Central memory CD8-positive, alpha-beta T cell (primary cell): ENCODE measurements around the gene UBE2Q2.
A peak's percentile ranks its signal among the peaks of the same experiment; 100 is the strongest.
"Not testable (repeated sequence)": the region's sequence is repeated elsewhere in the genome, so short reads cannot be mapped to it uniquely, and the experiment has no call there.

ENCODE experiments used
- ATAC-seq: fragments of 150-1000 bp; cut with Tn5 transposase; replicated peaks from 2 replicates; pipeline ENCODE4 v1.10.0; 2022; ENCODE audit warnings: mild to moderate bottlenecking, moderate FRiP score, moderate number of reproducible peaks; ENCODE audit not compliant: poor library complexity, severe bottlenecking; ENCODE audit errors: extremely low read depth
- DNase-seq, 2 donors: peaks; one replicate each; pipeline ENCODE4 v3.0.0; 2021; ENCODE audit warnings: low spot score in 2 of 2
- H3K27ac Mint-ChIP-seq: one replicate; pipeline ENCODE4 v1.8.0; 2022; ENCODE audit warnings: low read depth, mild to moderate bottlenecking, moderate library complexity, mixed read lengths
- H3K27me3 Mint-ChIP-seq: one replicate; pipeline ENCODE4 v1.8.0; 2022; ENCODE audit warnings: mixed read lengths
- H3K36me3 Mint-ChIP-seq: one replicate; pipeline ENCODE4 v1.8.0; 2022; ENCODE audit warnings: mild to moderate bottlenecking, moderate library complexity, mixed read lengths; ENCODE audit not compliant: insufficient read depth
- H3K4me1 Mint-ChIP-seq: one replicate; pipeline ENCODE4 v1.8.0; 2022; ENCODE audit warnings: mixed read lengths
- H3K4me3 Mint-ChIP-seq: one replicate; pipeline ENCODE4 v1.8.0; 2022; ENCODE audit warnings: mild to moderate bottlenecking, moderate library complexity, mixed read lengths
- H3K9me3 Mint-ChIP-seq: one replicate; pipeline ENCODE4 v1.8.0; 2022; ENCODE audit warnings: mixed read lengths

UBE2Q2 gene

DNA sequence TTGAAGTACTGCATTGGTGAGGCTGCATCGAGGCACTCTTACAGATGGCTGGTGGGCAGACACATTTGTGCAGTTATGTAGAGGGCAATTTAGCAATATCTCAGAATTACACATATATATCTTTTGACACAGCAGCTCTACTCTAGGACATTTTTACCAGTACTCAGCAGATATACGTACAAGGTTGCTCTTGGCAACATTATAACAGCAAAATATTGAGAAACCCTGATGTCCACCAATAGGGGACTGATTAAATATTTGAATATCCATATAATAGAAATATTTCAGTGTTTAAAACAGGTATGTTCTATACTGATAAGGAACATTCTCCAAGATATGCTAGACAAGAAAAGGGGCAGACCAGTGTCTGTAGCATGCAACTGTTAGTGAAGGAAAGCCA lies 52.5 kb downstream of the UBE2Q2 start:
- peaks cover 16% of the 10 kb centered on the region for H3K36me3 Mint-ChIP-seq
- no peak overlapping the region for H3K4me3 Mint-ChIP-seq
- no peaks in the 10 kb centered on the region for H3K4me1 Mint-ChIP-seq
- peak overlapping the region; percentile 1 for H3K27ac Mint-ChIP-seq
- no peaks in the 10 kb centered on the region for H3K9me3 Mint-ChIP-seq
- DNase-seq (no peak), ATAC-seq (no peak)
- H3K27me3 Mint-ChIP-seq = no peaks in the 10 kb centered on the region

DNA sequence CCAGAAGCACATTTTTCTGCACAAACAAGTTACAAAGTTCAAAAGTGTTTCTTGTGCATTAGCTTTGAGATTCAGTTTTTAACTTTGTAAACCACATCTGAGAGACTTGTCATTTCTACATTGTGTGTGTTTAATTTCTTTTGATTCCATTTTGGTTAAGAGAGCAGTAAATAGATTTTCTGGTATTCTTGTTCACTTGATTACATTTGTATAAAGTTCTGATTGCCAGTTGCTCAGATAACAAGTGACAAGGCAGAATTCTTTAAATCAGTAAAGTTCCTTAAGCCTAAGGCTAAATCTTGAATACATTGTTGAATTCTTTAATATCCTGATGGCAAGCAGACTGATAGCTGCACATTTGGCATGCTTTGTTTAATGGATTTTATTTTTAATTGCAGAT lies 57.3 kb downstream of the UBE2Q2 start:
- Mint-ChIP-seq H3K4me1 (peaks cover 20% of the 10 kb centered on the region), H3K27ac (no peak overlapping the region), H3K9me3 (no peaks in the 10 kb centered on the region), H3K27me3 (no peaks in the 10 kb centered on the region), H3K4me3 (no peak overlapping the region), H3K36me3 (peaks cover 22% of the 10 kb centered on the region)
- ATAC-seq (no peak), DNase-seq (no peak)

DNA sequence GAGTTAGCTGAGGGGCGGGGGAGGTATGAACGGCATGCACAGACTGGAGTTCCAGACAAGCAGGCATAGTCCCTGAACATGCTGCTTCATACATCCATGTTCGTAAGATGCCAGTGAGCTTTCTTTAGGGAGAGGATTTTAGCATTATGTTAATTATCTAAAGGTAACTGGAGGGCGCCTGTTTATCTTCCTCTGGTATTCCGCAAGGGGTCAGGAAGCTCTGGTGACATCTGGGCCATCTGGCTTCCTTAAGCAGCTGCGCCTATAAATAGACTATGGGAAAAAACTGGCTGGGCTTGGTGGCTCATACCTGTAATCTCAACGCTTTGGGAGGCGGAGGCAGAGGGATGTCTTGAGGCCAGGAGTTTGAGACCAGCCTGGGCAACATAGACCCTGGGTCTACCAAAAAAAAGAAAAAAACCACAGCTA lies 58.9 kb downstream of the UBE2Q2 start:
- Mint-ChIP-seq H3K27ac (peak overlapping the region; percentile 78), H3K4me3 (peak overlapping the region; percentile 92)
- no peak for ATAC-seq

DNA sequence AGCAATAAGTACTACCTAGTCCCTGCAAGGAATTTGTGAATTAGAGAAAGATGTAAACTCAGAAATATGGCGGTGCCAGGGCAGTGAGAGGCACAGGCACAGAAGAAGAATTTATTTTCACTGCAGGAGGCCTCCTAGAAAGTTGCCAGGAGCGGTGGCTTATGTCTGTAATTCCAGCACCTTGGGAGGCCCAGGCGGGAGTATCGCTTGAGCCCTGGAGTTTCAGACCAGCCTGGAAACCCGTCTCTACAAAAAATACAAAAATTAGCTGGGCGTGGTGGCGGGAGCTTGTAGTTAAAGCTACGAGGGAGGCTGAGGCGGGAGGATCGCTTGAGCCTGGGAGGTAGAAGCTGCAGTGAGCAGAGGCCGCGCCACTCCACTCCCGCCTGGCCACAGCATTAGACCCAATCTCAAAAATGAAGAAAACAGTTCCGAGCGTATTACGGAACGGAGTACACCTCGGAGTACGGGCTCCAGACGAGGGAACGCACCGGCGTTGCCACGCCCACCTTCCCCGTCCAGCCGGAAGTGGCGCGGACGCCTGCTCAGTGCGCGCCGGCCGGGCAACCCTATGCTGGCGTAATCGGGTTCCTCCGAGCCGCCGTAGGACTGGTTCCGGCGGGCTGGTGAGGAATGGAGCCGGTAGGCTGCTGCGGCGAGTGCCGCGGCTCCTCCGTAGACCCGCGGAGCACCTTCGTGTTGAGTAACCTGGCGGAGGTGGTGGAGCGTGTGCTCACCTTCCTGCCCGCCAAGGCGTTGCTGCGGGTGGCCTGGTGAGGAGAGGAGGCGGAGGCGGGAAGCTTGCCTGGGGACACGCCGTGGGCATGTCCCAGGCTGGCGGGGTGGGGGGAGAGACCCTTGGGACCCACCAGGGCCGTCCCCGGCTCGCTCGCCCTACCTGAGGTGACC lies 60.3 kb downstream of the UBE2Q2 start, which contains the start of gene FBXO22:
Gene FBXO22 (plus strand): TSS at position 548 of the 909 bp plus-strand sequence. CDS start 86 bp downstream, at position 634.
- peaks cover 26% of the 10 kb centered on the region for H3K4me1 Mint-ChIP-seq
- H3K36me3 Mint-ChIP-seq = peaks cover 19% of the 10 kb centered on the region
- DNase-seq (peak; percentile 80 to 83), ATAC-seq (peak; percentile 94)
- H3K27me3 Mint-ChIP-seq = no peaks in the 10 kb centered on the region
- H3K4me3 Mint-ChIP-seq = peak within 1 kb of the TSS; percentile 92
- H3K27ac Mint-ChIP-seq = peak within 1 kb of the TSS; percentile 91
- H3K9me3 Mint-ChIP-seq = no peaks in the 10 kb centered on the region

More for the DNA sequence above, 58.9 kb downstream of the UBE2Q2 start:
- Mint-ChIP-seq H3K36me3 (peaks cover 21% of the 10 kb centered on the region), H3K27me3 (no peaks in the 10 kb centered on the region), H3K9me3 (no peaks in the 10 kb centered on the region), H3K4me1 (peaks cover 26% of the 10 kb centered on the region)
- no peak for DNase-seq

DNA sequence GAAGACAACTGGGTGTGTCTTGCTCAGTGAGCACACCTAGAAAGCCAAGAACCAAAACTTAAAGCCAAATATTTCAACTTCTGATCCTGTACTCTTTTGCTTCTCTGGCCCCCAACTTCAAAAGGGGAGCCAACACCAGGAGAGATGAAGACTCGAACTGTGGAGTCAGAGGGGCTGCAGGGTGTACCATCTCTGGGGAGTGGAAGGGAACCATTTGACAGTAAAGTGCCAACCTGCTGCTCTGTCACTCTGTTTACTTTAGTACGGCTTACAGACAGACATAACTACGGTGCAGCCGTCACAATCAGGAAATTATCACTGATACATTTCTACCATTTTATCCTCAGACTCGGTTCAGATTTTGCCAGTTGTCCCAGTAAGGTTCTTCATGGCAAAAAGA lies 62.0 kb downstream of the UBE2Q2 start:
- Mint-ChIP-seq H3K4me1 (peaks cover 32% of the 10 kb centered on the region), H3K36me3 (peaks cover 22% of the 10 kb centered on the region), H3K4me3 (peak overlapping the region; percentile 92), H3K27me3 (no peaks in the 10 kb centered on the region), H3K27ac (peak overlapping the region; percentile 91), H3K9me3 (no peaks in the 10 kb centered on the region)
- ATAC-seq = no peak
- no peak for DNase-seq

DNA sequence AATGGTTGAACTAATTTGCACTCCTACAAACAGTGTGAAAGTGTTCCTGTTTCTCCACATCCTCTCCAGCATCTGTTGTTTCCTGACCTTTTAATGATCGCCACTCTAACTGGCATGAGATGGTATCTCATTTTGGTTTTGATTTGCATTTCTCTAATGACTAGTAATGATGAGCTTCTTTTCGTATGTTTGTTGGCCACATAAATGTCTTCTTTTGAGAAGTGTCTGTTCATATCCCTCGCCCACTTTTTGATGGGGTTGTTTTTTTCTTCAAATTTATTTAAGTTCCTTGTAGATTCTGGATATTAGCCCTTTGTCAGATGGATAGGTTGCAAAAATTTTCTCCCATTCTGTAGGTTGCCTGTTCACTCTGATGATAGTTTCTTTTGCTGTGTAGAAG lies 67.1 kb downstream of the UBE2Q2 start:
- not testable (repeated sequence) for ATAC-seq, H3K9me3 Mint-ChIP-seq
- H3K36me3 Mint-ChIP-seq = peaks cover 29% of the 10 kb centered on the region

DNA sequence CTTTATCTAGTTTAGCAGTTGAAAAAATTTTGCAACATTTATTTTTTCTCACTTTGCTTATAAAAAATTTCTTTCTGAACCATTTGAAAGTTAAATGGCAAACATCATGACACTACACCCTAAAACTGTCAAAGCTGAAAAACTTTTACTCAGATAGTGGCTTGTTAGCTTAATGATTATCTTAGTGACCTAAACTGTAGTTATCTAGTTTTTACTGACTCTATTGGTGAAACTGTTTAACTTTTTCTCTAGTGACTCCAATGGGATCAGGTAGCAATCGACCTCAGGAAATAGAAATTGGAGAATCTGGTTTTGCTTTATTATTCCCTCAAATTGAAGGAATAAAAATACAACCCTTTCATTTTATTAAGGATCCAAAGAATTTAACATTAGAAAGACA lies 73.7 kb downstream of the UBE2Q2 start:
- Mint-ChIP-seq H3K36me3 (peaks cover 42% of the 10 kb centered on the region), H3K4me3 (no peak overlapping the region), H3K4me1 (peaks cover 18% of the 10 kb centered on the region), H3K9me3 (no peaks in the 10 kb centered on the region), H3K27ac (no peak overlapping the region), H3K27me3 (no peaks in the 10 kb centered on the region)
- no peak for ATAC-seq
- no peak for DNase-seq

More for the DNA sequence above, 67.1 kb downstream of the UBE2Q2 start:
- not testable (repeated sequence) for H3K27me3 Mint-ChIP-seq, H3K27ac Mint-ChIP-seq, H3K4me3 Mint-ChIP-seq, DNase-seq
- peaks cover 50% of the 10 kb centered on the region for H3K4me1 Mint-ChIP-seq

DNA sequence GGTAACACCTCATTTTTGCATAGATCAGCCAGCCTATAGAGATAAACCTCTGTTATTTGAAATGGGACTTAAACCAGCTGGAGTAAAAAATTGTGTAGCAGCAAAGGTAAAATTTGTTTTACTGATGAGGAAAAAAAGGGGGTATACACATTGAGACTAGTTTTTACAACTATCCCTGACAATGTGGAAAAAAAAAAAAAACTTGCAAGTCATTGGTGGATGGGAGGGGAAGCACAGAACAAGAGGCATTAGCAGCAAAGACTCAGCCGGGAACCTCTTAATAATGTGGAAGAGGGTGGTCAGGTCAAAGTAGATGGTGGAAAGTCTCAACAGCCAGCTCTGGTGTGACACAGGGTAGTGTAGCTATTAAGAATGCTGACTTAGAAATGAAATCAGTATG lies 74.9 kb downstream of the UBE2Q2 start:
- H3K9me3 Mint-ChIP-seq = no peaks in the 10 kb centered on the region
- no peak overlapping the region for H3K27ac Mint-ChIP-seq
- peaks cover 16% of the 10 kb centered on the region for H3K4me1 Mint-ChIP-seq
- H3K4me3 Mint-ChIP-seq = no peak overlapping the region
- peaks cover 36% of the 10 kb centered on the region for H3K36me3 Mint-ChIP-seq
- H3K27me3 Mint-ChIP-seq = no peaks in the 10 kb centered on the region
- no peak for DNase-seq
- no peak for ATAC-seq

DNA sequence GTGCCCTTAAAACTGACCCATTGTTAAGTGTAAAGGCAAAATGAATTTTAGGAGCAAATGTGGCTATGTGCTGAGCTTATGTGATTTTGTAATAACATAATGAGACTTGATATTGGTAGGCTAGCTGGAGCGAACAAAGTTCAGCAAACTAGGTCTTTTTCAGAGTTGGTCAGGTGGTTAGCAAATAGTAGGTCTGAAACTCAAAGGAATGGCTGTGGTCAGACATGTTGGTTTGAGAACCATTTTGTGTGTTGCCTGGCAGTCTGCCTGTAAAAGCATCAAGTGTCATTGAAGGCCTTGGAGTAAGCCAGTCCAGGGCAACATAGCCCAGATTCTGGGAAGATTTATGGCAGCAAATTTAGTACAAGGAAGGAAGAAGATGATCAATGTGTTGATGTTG lies 76.8 kb downstream of the UBE2Q2 start:
- H3K9me3 Mint-ChIP-seq = no peaks in the 10 kb centered on the region
- H3K27ac Mint-ChIP-seq = no peak overlapping the region
- no peak overlapping the region for H3K4me3 Mint-ChIP-seq
- H3K4me1 Mint-ChIP-seq = peaks cover 23% of the 10 kb centered on the region
- DNase-seq (no peak), ATAC-seq (no peak)
- peaks cover 28% of the 10 kb centered on the region for H3K36me3 Mint-ChIP-seq
- H3K27me3 Mint-ChIP-seq = no peaks in the 10 kb centered on the region

DNA sequence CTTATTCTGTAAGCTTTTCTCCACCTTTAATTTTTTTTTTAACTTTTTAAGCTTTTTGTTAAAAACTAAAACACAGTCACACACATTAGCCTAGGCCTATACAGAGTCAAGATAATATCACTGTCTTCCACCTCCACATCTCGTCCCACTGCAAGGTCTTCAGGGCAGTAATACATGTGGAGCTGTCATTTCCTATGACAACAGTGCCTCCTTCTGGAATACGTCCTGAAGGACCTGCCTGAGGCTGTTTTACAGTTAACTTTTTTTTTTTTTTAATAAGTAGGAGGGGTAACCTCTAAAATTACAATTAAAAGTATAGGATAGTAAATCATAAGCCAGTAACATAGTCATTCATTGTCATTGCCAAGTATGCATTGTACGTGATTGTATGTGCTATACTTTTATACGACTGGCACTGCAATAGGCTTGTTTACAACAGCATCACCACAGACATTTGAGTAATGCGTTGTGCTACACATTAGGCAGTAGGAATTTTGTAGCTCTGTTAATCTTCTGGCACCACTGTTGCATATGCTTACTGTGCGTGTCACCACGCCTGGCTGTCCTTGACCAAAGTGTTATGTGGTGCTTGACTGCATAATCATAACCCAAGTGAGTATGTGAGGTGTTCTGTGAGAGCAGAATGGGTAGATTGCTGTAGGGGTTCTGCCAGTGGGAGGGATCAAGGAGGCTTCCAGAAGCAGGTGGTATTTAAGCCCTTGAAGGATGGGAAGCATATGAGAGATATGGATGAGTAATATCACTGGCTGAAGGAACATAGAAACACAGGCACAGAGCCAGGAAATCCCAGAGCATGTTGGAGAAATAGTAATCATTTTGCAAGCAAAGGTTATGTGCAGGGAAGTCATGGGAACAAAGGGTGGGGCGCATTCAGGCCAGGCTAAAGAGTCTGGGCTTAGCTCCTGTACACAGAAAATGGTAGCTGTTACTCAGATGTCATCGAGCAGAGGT lies 78.8 kb downstream of the UBE2Q2 start:
- peaks cover 24% of the 10 kb centered on the region for H3K36me3 Mint-ChIP-seq
- DNase-seq = no peak

DNA sequence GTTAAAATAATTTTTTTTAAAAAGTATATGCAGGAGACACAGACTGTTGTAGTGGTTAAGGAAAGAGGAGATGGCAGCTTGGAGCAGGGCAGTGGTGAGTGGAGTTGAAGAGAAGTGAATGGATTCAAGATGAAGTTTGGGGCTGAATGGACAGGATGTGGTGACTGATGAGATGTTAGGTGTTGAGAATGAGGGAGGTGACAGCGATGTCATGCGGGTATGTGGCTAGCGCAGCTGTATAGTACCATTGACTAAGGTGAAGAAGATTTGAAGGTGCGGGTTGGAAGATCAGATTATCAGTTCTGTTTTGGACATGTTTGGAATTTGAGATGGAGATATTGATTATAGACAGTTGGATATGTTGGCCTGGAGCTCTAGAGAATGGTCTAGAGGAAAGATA lies 80.5 kb downstream of the UBE2Q2 start:
- no peaks in the 10 kb centered on the region for H3K9me3 Mint-ChIP-seq
- H3K4me3 Mint-ChIP-seq = peak overlapping the region; percentile 2
- H3K27ac Mint-ChIP-seq = peak overlapping the region; percentile 3
- DNase-seq (no peak), ATAC-seq (peak; percentile 89)
- peaks cover 16% of the 10 kb centered on the region for H3K36me3 Mint-ChIP-seq
- H3K4me1 Mint-ChIP-seq = peaks cover 35% of the 10 kb centered on the region
- H3K27me3 Mint-ChIP-seq = no peaks in the 10 kb centered on the region

More for the DNA sequence above, 78.8 kb downstream of the UBE2Q2 start:
- ATAC-seq = no peak
- Mint-ChIP-seq H3K9me3 (no peaks in the 10 kb centered on the region), H3K4me1 (peaks cover 35% of the 10 kb centered on the region), H3K27ac (peak overlapping the region; percentile 4), H3K27me3 (no peaks in the 10 kb centered on the region), H3K4me3 (no peak overlapping the region)

DNA sequence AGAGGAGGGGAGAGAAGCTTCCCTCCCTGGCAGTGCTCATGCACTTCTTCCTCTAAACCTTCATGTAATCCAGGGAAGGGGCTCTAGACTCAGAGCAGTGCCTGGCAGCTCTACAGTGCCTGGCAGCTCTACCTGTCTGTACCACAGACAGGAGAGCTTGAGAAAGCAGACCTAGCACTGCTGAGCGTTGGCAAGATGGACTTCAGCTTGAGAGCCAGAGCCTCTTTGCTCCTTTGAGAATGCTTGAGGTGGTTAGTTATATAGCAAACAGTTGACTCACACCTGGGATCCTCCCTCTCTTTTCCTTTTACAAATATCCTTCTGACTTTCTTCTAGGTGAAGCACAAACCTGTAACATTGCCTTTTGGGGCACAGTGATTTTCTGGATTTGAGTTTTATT lies 81.3 kb downstream of the UBE2Q2 start:
- H3K4me3 Mint-ChIP-seq = no peak overlapping the region
- no peaks in the 10 kb centered on the region for H3K9me3 Mint-ChIP-seq
- no peak overlapping the region for H3K27ac Mint-ChIP-seq
- H3K4me1 Mint-ChIP-seq = peaks cover 35% of the 10 kb centered on the region
- DNase-seq (no peak), ATAC-seq (no peak)
- peaks cover 16% of the 10 kb centered on the region for H3K36me3 Mint-ChIP-seq
- H3K27me3 Mint-ChIP-seq = no peaks in the 10 kb centered on the region
